Breast epithelium (tissue), 4 donors: ENCODE data around the gene ASAP3. TPM values are rescaled to one million over a fixed set of nuclear protein-coding genes. Genes with fewer than 3 reads are reported as not detected.
A peak's percentile ranks its signal among the peaks of the same experiment; 100 is the strongest.
"Not testable (repeated sequence)": the region's sequence is repeated elsewhere in the genome, so short reads cannot be mapped to it uniquely, and the experiment has no call there.

Experiments used
- DNase-seq, 2 donors: peaks; one replicate each; pipeline ENCODE4 v3.0.0-alpha.2; 2019; ENCODE audit warnings: low spot score in 2 of 2
- H3K27ac ChIP-seq, 2 donors: fragments of 200-600 bp; sonication (generic) in 1 of 2; one replicate each; pipeline ENCODE4 v1.5.1; 2016 to 2019; ENCODE audit warnings: mild to moderate bottlenecking in 1 of 2
- H3K27me3 ChIP-seq, 2 donors: fragments of 200-600 bp; sonication (generic) in 1 of 2; one replicate each; pipeline versions ENCODE4 v1.5.1 to v1.6.0; 2017 to 2019; ENCODE audit warnings: control low read depth in 1 of 2, mild to moderate bottlenecking in 1 of 2
- H3K36me3 ChIP-seq: fragments of 200-600 bp; one replicate; pipeline ENCODE4 v1.5.1; 2019
- H3K4me1 ChIP-seq, 2 donors: fragments of 200-600 bp; sonication (generic); one replicate each; pipeline ENCODE4 v1.5.1; 2016 to 2019; ENCODE audit warnings: control low read depth in 1 of 2
- H3K4me3 ChIP-seq, 3 donors: fragments of 200-600 bp; sonication (generic); 1 replicate in 2 of 3; 2 replicates in 1 of 3; pipeline ENCODE4 v1.5.1; 2016 to 2019; ENCODE audit warnings: mild to moderate bottlenecking in 3 of 3, moderate library complexity in 2 of 3
- H3K9me3 ChIP-seq, 2 donors: fragments of 200-600 bp; sonication (generic) in 1 of 2; one replicate each; pipeline ENCODE4 v1.5.1; 2016 to 2019; ENCODE audit warnings: control low read depth in 1 of 2
- POLR2A ChIP-seq: fragments of 450-650 bp; IDR thresholded peaks from one replicate; pipeline ENCODE4 v1.6.1; 2016; ENCODE audit warnings: antibody characterized with exemption, mild to moderate bottlenecking, moderate library complexity
- POLR2AphosphoS5 ChIP-seq, 3 donors: sonication (generic); formaldehyde crosslinking; IDR thresholded peaks; one replicate each; pipeline ENCODE4 v1.6.1; 2017; ENCODE audit warnings: antibody characterized with exemption in 3 of 3
- intact Hi-C: fragments of 100-400 bp; cut with DNase I; formaldehyde crosslinking; loops from one replicate; pipeline ENCODE4 v1.15.1; 2023; ENCODE audit warnings: low total_unique reads
- total RNA-seq, 3 donors: library from RNA; depleted of rRNA; stranded (reverse); fragments of >200 nt; gene quantifications; one replicate each; pipeline ENCODE4 v1.1.0, GENCODE V29; 2016
- TF ChIP-seq, protein P1 (sequence below), 3 donors: fragments of 450-650 bp; IDR thresholded peaks; one replicate each; pipeline ENCODE4 v1.5.1; 2016 to 2017; ENCODE audit warnings: antibody characterized with exemption in 3 of 3, mild to moderate bottlenecking in 3 of 3, moderate library complexity in 3 of 3

ASAP3 gene
- total RNA-seq, 3 donors from 2014 or later: 47.7 to 61.6 (median 54.9) TPM

DNA sequence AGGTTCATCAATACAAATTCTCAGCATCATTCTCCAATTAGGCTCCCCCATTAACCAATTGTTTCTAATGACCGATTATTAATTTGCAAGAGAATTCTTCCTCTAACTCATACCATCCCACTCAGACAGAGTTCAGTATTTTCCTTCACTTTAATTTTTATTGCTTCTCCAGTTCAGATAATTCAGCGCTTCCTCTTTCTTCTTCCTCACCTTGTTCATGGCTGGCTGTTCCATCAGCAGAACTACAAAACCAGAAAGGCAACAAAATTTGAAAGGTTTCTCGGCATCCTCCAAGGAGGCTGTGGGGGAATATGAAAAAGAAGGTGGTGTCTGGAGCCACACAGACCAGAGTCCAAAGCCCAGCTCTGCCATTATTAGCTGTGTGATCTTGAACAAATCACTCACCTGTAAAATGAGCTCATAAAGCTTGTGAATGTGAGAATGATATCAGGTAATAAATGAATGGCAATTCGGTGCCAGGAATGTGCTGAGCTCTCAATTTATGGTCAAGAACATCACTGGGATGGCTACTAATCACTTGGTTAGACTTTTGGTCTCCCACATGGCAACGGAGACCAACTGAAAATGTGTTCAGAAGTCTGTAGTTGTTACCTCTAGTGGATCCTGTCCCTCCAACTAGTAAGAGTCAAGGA, 102.6 kb downstream of the ASAP3 start:
- peak overlapping the region; percentile 13 to 30 for H3K27ac ChIP-seq
- peaks cover 0 to 11% of the 10 kb centered on the region in 2 donors for H3K4me1 ChIP-seq
- no peak for DNase-seq
- TF ChIP-seq, protein P1, sequence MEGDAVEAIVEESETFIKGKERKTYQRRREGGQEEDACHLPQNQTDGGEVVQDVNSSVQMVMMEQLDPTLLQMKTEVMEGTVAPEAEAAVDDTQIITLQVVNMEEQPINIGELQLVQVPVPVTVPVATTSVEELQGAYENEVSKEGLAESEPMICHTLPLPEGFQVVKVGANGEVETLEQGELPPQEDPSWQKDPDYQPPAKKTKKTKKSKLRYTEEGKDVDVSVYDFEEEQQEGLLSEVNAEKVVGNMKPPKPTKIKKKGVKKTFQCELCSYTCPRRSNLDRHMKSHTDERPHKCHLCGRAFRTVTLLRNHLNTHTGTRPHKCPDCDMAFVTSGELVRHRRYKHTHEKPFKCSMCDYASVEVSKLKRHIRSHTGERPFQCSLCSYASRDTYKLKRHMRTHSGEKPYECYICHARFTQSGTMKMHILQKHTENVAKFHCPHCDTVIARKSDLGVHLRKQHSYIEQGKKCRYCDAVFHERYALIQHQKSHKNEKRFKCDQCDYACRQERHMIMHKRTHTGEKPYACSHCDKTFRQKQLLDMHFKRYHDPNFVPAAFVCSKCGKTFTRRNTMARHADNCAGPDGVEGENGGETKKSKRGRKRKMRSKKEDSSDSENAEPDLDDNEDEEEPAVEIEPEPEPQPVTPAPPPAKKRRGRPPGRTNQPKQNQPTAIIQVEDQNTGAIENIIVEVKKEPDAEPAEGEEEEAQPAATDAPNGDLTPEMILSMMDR (IDR thresholded peaks at IDR 0.05): no peak
- no peak for TF ChIP-seq POLR2AphosphoS5 (IDR thresholded peaks at IDR 0.05)
- no peak for TF ChIP-seq POLR2A
- no peaks in the 10 kb centered on the region for H3K9me3 ChIP-seq
- H3K4me3 ChIP-seq: no peak overlapping the region
- H3K27me3 ChIP-seq: no peaks in the 10 kb centered on the region
- no peaks in the 10 kb centered on the region for H3K36me3 ChIP-seq
- intact Hi-C loops: no loop called here

DNA sequence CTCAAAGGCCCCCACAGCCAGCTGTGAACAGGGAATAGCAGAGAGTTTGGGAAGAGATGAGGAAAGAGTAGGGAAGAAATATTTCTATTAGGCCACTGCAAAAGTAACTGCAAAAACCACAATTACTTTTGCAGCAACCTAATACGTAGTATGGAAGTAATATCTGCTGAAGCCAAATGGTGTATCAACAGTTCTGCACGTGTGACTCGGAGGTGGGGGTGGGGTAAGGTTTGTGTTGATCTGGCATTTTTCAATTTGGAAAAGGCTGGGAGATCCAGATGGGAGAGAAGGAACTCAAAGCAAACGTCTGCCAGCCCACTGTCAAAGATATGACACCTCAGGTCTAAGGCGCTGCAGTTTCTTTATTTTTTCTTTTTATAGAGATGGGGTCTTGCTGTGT, 103.3 kb downstream of the ASAP3 start:
- peaks cover 0 to 11% of the 10 kb centered on the region in 2 donors for H3K4me1 ChIP-seq
- no peaks in the 10 kb centered on the region for H3K27me3 ChIP-seq
- no peak overlapping the region for H3K4me3 ChIP-seq
- H3K27ac ChIP-seq: peak overlapping the region; percentile 36
- TF ChIP-seq POLR2A: no peak
- no peak for TF ChIP-seq POLR2AphosphoS5 (IDR thresholded peaks at IDR 0.05)
- TF ChIP-seq, protein P1 (IDR thresholded peaks at IDR 0.05): no peak
- intact Hi-C loops: no loop called here
- no peak for DNase-seq
- H3K36me3 ChIP-seq: no peaks in the 10 kb centered on the region
- H3K9me3 ChIP-seq: no peaks in the 10 kb centered on the region

DNA sequence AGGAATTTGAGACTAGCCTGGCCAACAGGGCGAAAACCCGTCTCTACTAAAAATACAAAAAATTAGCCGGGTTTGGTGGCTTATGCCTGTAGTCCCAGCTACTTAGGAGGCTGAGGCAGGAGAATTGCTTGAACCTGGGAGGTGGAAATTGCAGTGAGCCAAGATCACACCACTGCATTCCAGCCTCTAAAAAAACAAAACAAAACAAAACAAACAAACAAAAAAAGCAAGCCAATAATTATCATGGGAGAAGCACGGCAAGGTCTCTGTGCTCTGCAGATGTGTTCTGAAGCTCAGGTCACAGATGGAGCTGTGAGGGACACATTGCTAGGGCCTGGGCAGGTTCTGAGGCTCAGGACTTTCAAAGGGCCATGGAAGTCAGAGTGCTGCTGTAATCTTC, 103.7 kb downstream of the ASAP3 start:
- H3K27me3 ChIP-seq, H3K36me3 ChIP-seq, H3K4me3 ChIP-seq, intact Hi-C loops, DNase-seq, H3K9me3 ChIP-seq: not testable (repeated sequence)
- Histone ChIP-seq H3K4me1 (peaks cover 0 to 10% of the 10 kb centered on the region in 2 donors), H3K27ac (peak overlapping the region; percentile 36)

Other genes starting within 250 kb of the ASAP3 start
- gene HNRNPR, start 139.9 kb downstream of the ASAP3 start, total RNA-seq: 100 to 1,000 TPM in 2 of 3 donors, 10 to 100 TPM in 1; 56.6 to 114 (median 109) TPM
- 10 to 100 TPM; 19.5 to 36.6 (median 23.9) TPM for gene ZNF436, start 114.3 kb downstream of the ASAP3 start, total RNA-seq
- gene TCEA3, start 59.4 kb downstream of the ASAP3 start, total RNA-seq: 10 to 100 TPM in 2 of 3 donors, 1 to 10 TPM in 1; 8.5 to 38.0 (median 31.2) TPM
- gene E2F2, start 47.1 kb upstream of the ASAP3 start, total RNA-seq: under 1 TPM; under 0.01 to 0.73 (median 0.33) TPM
- gene ID3, start 75.3 kb upstream of the ASAP3 start, total RNA-seq: 100 to 1,000 TPM in 1 of 3 donors, 10 to 100 TPM in 2; 79.9 to 133 (median 90.9) TPM
- 1,000 to 10,000 TPM; 1,191 to 1,487 (median 1,340) TPM for gene RPL11, start 207.6 kb upstream of the ASAP3 start, total RNA-seq